GM12873 (cell line): ENCODE measurements around the gene INPP4B.

Experiments used
- TF ChIP-seq, protein P1 (sequence below): IDR thresholded peaks from 2 replicates; pipeline ENCODE4 v1.5.1; 2012; ENCODE audit warnings: low read depth, mild to moderate bottlenecking, moderate library complexity, low read length, control low read depth; ENCODE audit not compliant: insufficient read depth; ENCODE audit errors: missing control alignments

INPP4B gene

DNA sequence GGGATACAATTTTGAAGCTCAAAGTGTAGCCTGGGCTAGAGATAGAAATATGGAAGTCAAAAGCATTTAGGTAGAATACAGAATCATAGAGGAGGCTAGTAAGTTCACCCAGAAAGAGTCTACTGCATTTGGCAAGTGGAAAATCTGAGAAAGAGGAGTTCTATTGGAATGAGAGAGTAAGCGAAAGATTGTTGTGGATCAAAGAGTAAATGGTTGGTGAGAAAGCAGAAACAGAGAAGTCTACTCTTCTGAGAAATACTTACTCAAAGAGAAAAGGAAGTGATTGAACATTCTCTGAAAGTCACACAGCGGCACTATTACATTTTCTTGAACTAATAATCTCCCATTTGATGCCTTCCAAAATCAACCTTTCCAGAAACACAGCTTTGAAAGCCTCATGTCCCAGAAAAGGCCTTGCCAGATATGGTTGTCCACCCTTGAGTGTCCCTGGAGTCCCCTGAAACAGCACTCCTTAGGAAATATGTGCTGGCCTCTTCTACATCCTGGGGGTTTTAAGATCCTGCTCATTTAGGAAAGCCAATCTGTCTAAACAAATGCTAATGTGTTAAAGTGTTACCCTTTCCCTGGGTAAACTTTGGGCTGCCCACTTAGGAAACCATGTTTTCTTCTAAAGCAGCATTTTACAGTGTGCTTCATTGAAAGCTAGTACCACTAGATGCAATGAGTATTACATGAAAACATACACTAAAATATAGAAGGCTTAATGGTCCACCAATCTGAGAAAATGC lies 132.6 kb downstream of the INPP4B start:
- TF ChIP-seq, protein P1, sequence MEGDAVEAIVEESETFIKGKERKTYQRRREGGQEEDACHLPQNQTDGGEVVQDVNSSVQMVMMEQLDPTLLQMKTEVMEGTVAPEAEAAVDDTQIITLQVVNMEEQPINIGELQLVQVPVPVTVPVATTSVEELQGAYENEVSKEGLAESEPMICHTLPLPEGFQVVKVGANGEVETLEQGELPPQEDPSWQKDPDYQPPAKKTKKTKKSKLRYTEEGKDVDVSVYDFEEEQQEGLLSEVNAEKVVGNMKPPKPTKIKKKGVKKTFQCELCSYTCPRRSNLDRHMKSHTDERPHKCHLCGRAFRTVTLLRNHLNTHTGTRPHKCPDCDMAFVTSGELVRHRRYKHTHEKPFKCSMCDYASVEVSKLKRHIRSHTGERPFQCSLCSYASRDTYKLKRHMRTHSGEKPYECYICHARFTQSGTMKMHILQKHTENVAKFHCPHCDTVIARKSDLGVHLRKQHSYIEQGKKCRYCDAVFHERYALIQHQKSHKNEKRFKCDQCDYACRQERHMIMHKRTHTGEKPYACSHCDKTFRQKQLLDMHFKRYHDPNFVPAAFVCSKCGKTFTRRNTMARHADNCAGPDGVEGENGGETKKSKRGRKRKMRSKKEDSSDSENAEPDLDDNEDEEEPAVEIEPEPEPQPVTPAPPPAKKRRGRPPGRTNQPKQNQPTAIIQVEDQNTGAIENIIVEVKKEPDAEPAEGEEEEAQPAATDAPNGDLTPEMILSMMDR: no peak

DNA sequence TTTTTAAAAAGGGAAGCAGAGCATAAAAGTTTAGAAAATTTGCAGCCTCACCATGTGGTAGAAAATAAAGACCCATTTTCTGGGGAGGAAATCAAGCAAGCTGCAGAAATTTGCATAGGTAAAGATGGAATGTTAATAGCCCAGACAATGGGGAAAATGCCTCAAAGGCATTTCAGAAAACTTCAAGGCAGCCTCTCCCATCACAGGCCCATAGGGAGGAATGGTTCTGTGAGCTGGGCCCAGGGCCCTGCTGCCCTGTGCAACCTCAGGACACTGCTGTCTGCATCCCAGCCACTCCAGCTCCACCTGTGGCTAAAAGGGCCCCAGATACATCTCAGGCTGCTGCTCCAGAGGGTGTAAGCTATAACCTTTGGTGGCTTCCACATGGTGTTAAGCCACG lies 137.9 kb downstream of the INPP4B start:
- TF ChIP-seq, protein P1: no peak

DNA sequence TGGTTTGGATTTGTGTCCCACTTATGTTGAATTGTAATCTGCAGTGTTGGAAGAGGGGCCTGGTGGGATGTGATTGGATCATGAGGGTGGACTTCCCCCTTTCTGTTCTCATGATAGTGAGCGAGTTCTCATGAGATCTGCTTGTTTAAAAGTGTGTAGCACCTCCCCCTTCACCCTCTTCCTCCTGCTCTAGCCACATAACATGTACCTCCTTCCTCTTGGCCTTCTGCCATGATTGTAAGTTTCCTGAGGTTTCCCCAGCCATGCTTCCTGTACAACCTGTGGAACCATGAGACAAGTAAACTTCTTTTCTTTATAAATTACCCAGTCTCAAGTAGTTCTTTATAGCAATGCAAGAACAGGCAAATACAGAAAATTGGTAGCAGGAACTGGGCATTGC lies 138.7 kb downstream of the INPP4B start:
- TF ChIP-seq, protein P1: no peak

DNA sequence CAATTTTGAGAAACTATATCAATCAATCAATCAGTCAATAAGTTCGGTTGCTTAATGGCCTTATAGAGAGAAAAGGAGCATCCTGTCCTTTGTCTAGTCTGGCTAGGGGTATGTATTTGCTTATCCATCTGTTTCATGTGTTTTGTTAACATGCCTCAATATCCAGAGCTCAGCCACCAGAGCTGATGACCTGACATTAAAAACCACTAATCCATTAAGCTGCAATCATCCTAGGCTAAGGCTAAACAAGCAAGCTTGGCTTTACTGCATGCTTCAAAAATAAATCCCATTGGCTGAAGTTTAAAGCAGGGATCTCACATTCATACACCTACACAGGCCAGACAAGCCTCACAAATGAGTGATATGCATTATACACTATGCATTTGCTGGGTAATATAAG lies 139.7 kb downstream of the INPP4B start:
- TF ChIP-seq, protein P1: no peak

DNA sequence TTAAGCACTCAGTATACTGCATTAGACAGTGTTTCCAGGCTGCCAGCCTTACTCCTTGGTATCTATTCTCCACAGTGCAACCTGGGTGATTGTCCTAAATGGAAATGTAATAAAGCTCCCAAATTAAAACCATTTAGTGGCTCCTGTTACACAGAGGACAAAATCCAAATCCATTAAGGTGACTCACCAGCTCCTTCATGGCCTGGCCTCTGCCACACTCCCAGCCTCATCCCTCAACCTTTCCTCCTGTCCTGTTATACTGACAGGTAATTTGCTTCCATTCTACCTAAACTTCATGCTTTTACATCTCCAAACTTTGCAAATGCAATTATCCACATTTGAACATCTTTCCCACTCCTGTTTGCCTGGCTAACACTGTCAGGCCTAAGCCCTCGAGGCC lies 140.3 kb downstream of the INPP4B start:
- TF ChIP-seq, protein P1: no peak

DNA sequence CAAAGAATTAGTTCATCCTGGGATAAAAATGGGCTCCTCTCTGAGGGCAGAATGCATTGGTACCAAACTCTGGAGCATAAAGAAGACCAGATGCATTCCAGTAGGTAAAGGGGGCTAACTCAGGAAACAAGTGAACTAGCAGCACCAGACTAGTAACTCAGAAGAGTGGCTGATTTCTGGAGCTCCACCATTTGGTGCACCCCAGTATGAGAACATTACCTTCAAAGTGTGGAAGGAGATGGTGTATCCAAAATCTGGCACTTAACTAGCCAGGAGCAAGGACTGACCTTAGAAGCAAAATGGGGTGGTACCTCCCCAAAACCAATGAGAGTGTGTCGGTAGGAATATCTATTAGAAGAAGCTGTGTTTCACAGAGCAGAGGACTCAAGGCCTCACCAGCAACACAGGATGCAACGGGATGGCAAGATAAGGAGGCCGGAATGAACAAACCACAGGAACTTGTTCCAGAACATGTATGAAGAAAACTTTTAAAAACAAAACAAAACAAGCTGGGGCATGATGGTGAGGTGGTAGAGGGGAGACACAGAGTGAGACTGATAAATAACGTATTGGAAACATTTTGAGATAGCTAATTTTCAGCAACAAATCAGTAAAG lies 142.3 kb downstream of the INPP4B start:
- TF ChIP-seq, protein P1: no peak

DNA sequence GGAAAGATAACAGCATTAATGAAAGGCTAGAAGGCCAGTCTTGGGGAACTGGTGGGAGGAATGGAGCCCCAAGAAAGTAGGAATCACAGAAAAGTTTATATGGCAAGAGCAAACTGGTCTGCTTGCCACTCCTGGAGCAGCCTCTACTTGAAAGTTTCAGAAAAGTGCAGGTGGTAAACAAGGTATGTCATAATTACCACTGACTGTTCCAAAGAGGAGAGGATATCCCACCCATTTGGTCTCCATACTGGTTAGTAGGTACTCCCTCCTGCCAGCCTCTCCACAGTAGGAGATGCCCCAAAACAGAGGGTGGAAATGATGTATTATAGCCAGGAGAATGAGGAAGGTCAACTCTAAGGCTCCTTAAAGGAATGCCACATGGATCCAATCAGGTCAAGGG lies 145.1 kb downstream of the INPP4B start:
- TF ChIP-seq, protein P1: no peak
